ENCODE measurements around the gene SRMS.

The SRMS gene

GRCh38 chr20:63547725-63548480, at the start of gene SRMS:
Gene SRMS (minus strand): TSS chr20:63547749. CDS start chr20:63547463, 286 bp downstream.
- DNase-seq (ENCODE audit: low read depth) = no peak
- TF ChIP-seq, protein P1, sequence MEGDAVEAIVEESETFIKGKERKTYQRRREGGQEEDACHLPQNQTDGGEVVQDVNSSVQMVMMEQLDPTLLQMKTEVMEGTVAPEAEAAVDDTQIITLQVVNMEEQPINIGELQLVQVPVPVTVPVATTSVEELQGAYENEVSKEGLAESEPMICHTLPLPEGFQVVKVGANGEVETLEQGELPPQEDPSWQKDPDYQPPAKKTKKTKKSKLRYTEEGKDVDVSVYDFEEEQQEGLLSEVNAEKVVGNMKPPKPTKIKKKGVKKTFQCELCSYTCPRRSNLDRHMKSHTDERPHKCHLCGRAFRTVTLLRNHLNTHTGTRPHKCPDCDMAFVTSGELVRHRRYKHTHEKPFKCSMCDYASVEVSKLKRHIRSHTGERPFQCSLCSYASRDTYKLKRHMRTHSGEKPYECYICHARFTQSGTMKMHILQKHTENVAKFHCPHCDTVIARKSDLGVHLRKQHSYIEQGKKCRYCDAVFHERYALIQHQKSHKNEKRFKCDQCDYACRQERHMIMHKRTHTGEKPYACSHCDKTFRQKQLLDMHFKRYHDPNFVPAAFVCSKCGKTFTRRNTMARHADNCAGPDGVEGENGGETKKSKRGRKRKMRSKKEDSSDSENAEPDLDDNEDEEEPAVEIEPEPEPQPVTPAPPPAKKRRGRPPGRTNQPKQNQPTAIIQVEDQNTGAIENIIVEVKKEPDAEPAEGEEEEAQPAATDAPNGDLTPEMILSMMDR (IDR thresholded peaks at IDR 0.05; ENCODE audit: insufficient read depth, low read depth, low read length, missing control alignments) = no peak
- H3K4me3 ChIP-seq (ENCODE audit: low read depth, low read length) = no peak within 1 kb of the TSS

DNA sequence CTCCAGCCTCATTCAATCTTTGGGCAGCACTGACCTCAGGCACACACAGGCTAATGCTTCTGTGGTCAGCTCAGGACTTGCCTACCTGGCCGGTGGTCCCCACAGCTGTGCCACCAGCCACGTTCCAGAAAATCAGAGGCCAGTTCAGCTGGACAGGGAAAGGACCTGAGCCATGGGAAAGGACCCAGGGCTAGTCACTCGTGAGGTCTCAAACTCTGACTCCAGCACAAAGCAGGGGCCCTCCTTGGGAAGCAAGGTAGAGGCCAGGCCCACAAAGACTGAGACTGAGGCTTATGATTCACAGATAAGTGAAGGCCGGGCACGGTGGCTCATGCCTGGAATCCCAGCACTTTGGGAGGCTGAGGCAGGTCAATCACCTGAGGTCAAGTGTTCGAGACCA, 48.9 kb upstream of the SRMS start:
- no peak for DNase-seq (ENCODE audit: low read depth)
- TF ChIP-seq, protein P1 (IDR thresholded peaks at IDR 0.05; ENCODE audit: insufficient read depth, low read depth, low read length, missing control alignments) = no peak
- no peak overlapping the region for H3K4me3 ChIP-seq (ENCODE audit: low read depth, low read length)

DNA sequence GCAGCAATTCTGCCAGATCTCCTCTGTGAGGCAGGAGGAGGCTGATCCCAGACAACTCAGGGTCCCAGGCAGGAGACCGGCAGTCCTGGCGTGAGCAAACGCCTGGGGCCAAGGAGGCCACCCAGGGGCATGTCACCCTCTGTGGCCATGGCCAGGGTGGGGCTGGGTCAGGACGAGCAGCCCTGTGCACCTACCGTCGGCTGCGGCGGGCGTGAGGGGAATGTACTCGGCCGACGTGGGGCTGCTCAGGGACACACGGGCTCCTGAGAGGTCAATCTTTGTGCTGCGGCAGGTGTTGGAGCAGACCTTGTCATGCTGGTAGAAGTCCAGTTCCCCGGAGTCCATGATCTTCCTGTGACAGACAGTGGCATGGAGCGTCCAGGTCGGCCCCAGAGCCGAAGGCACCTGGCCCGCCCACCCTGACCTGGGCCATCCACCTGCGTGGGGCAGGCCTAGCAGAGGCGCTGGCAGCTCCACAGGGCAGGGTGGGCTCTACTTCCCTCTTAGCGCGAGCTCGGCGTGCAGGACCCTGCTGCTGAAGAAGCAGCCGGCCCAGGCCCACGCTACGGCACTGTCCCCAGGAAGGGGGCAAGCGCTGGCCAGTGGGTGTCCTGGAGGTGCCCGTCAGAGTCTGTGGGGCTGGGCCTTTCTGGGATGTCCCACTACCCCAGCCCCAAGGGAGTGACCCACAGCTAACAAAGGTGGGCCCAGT, 48.0 kb upstream of the SRMS start:
- no peak for DNase-seq (ENCODE audit: low read depth)
- no peak overlapping the region for H3K4me3 ChIP-seq (ENCODE audit: low read depth, low read length)
- TF ChIP-seq, protein P1 (IDR thresholded peaks at IDR 0.05; ENCODE audit: insufficient read depth, low read depth, low read length, missing control alignments) = no peak

DNA sequence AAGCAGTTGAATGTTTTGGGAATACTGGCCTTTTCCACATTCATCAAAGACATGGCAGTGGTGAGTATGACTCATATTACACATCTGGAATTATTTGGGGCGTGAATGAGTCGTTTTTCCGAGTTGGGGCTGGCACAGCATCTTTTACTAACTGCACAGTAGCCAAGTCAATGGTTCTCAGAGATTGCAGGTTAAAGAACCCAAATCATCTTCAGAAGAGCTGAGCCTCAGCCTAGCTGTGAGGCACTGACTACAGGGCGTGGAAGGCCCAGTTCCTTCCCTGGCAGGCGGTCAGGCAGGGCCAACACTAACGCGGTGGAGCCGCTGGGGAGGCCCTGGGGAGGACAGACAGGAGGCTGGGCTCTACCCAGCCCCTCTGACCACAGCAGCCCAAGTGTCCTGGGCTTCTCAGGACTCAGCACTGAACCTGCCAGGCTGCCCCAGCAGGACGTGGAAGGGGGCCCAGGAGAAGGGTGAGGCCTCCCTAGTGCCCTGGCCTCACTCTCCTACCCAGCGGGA, 46.6 kb upstream of the SRMS start:
- no peak overlapping the region for H3K4me3 ChIP-seq (ENCODE audit: low read depth, low read length)
- DNase-seq (ENCODE audit: low read depth) = no peak
- TF ChIP-seq, protein P1 (IDR thresholded peaks at IDR 0.05; ENCODE audit: insufficient read depth, low read depth, low read length, missing control alignments) = no peak

GRCh38 chr20:63592661-63593060, 45.1 kb upstream of the SRMS start:
- TF ChIP-seq, protein P1 (IDR thresholded peaks at IDR 0.05; ENCODE audit: insufficient read depth, low read depth, low read length, missing control alignments) = no peak
- no peak for DNase-seq (ENCODE audit: low read depth)
- no peak overlapping the region for H3K4me3 ChIP-seq (ENCODE audit: low read depth, low read length)

DNA sequence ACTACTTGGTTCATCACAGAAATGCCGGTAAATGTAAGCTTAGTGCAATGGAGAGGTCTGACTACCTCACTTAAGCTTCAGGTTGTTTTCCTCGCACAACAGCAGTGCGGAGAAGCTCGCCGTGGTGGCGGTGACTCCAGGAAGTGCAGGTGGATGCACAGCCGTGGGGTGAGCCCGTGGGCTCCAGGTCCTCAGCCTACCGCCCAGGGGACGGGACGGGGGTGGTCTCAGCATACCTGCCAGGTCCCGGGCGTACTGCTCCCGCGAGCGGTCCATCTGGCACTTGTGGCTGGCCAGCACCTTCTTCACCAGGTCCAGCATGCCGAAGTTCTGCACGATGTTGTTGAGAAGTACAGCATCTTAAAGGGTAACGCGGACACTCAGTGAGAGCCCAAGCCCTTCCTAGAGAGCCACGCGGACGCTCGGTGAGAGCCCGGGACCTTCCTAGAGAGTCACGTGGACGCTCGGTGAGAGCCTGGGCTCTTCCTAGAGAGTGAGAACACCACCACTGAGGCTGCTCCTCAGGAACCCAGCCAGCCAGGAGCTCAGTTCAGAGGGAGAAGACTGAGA, 44.3 kb upstream of the SRMS start:
- H3K4me3 ChIP-seq (ENCODE audit: low read depth, low read length) = no peak overlapping the region
- TF ChIP-seq, protein P1 (IDR thresholded peaks at IDR 0.05; ENCODE audit: insufficient read depth, low read depth, low read length, missing control alignments) = no peak
- DNase-seq (ENCODE audit: low read depth) = no peak

All from GM12865 (cell line).